SK-MEL-5 (cell line): ENCODE results near the gene PNMT. TPM values are rescaled to one million over a fixed set of nuclear protein-coding genes. Genes with fewer than 3 reads are reported as not detected.

Source experiments
- DNase-seq: peaks from one replicate; pipeline ENCODE4 v3.0.0-alpha.2; 2016; ENCODE audit warnings: low read depth, low spot score
- in situ Hi-C: cut with HindIII; loops from 2 replicates; pipeline ENCODE4 v1.10.0; 2016; ENCODE audit warnings: low sequenced_read_pairs, high pct_unique_total_duplicates, low pct_unique_long_range_greater_than_20kb
- polyA plus RNA-seq, 2 experiments: library from polyadenylated mRNA; depleted of rRNA; stranded (reverse); fragments of >200 nt; gene quantifications; 2 replicates each; pipeline ENCODE4 v1.2.3, GENCODE V29; 2015
- total RNA-seq: library from RNA; depleted of rRNA; stranded (reverse); fragments of >200 nt; shearing (Covaris generic); gene quantifications from 2 replicates; pipeline ENCODE4 v1.2.3, GENCODE V29; 2014; rRNA removed

Gene PNMT
- total RNA-seq = not detected in 2 replicates
- not detected in 2 replicates for polyA plus RNA-seq (2015; cell fraction: cytosol; rRNA removed)
- polyA plus RNA-seq (2015; cell fraction: nucleus; rRNA removed) = not detected in 2 replicates

- DNase-seq = peak; percentile 33
- in situ Hi-C loops = no loop called here
Observed at GRCh38 chr17:39667945-39668924, at the start of gene PNMT. Gene PNMT (plus strand): TSS chr17:39668453. CDS start chr17:39668476, 23 bp downstream.

- in situ Hi-C loops = no loop called here
- DNase-seq = no peak
Observed at GRCh38 chr17:39618956-39619785, 49.1 kb upstream of the PNMT start.

- in situ Hi-C loops = no loop called here
- DNase-seq = no peak
Observed at GRCh38 chr17:39619786-39620101, 48.5 kb upstream of the PNMT start.

GRCh38 chr17:39621523-39622379 is 46.5 kb upstream of the PNMT start:
- in situ Hi-C loops = no loop called here
- DNase-seq = peak; percentile 85

- in situ Hi-C loops = no loop called here
- peak; percentile 19 for DNase-seq
Observed at GRCh38 chr17:39622380-39623006, 45.8 kb upstream of the PNMT start.

GRCh38 chr17:39623356-39623950 is 44.8 kb upstream of the PNMT start:
- in situ Hi-C loops = no loop called here
- DNase-seq = peak; percentile 81

GRCh38 chr17:39624313-39624712 is 43.9 kb upstream of the PNMT start:
- in situ Hi-C loops = no loop called here
- no peak for DNase-seq

- in situ Hi-C loops = no loop called here
- no peak for DNase-seq
Observed at GRCh38 chr17:39625198-39625785, 43.0 kb upstream of the PNMT start.

- in situ Hi-C loops = no loop called here
- no peak for DNase-seq
Observed at GRCh38 chr17:39626171-39627046, 41.8 kb upstream of the PNMT start, which contains the start of gene PPP1R1B. Gene PPP1R1B (plus strand): TSS chr17:39626952. CDS start chr17:39627393, 441 bp downstream.

- in situ Hi-C loops = no loop called here
Observed at GRCh38 chr17:39627047-39627711, 41.1 kb upstream of the PNMT start.

GRCh38 chr17:39627712-39628516 is 40.3 kb upstream of the PNMT start:
- DNase-seq = no peak
- in situ Hi-C loops = no loop called here

More at GRCh38 chr17:39627047-39627711, 41.1 kb upstream of the PNMT start:
- no peak for DNase-seq

- DNase-seq = no peak
- in situ Hi-C loops = no loop called here
Observed at GRCh38 chr17:39628655-39629493, 39.4 kb upstream of the PNMT start.

- in situ Hi-C loops = no loop called here
- DNase-seq = no peak
Observed at GRCh38 chr17:39629494-39629880, 38.8 kb upstream of the PNMT start.
